DOHH2 (cell line): ENCODE data around the gene FAM184A.
"Not testable (repeated sequence)": the region's sequence is repeated elsewhere in the genome, so short reads cannot be mapped to it uniquely, and the experiment has no call there.

Experiments
- H3F3A ChIP-seq: fragments of 200-600 bp; sonication (generic), shearing (Covaris generic); 2 replicates; pipeline ENCODE4 v1.6.0; 2016; ENCODE audit warnings: antibody characterized with exemption, mild to moderate bottlenecking; ENCODE audit not compliant: control insufficient read depth, insufficient read depth
- H3K27ac ChIP-seq: fragments of 200-600 bp; sonication (generic); 2 replicates; pipeline ENCODE4 v1.5.1; 2014; ENCODE audit warnings: low read depth, mild to moderate bottlenecking, low read length, moderate library complexity
- H3K27me3 ChIP-seq: fragments of 200-600 bp; sonication (generic); 2 replicates; pipeline ENCODE4 v1.6.1; 2014; ENCODE audit warnings: mild to moderate bottlenecking, low read length, mixed read lengths; ENCODE audit not compliant: control insufficient read depth
- H3K36me3 ChIP-seq: fragments of 200-600 bp; sonication (generic); 2 replicates; pipeline ENCODE4 v1.6.1; 2014; ENCODE audit warnings: mild to moderate bottlenecking, low read length, moderate library complexity, mixed read lengths; ENCODE audit not compliant: control insufficient read depth
- H3K4me1 ChIP-seq: fragments of 200-600 bp; sonication (generic); 2 replicates; pipeline ENCODE4 v1.6.1; 2014; ENCODE audit warnings: mild to moderate bottlenecking, low read length, mixed read lengths; ENCODE audit not compliant: control insufficient read depth
- H3K4me2 ChIP-seq: fragments of 200-600 bp; sonication (generic); 2 replicates; pipeline ENCODE4 v1.6.0; 2014; ENCODE audit warnings: mild to moderate bottlenecking, low read length, moderate library complexity
- H3K4me3 ChIP-seq: fragments of 200-600 bp; sonication (generic); 2 replicates; pipeline ENCODE4 v1.5.1; 2014; ENCODE audit warnings: mild to moderate bottlenecking, low read length, mixed read lengths
- H3K79me2 ChIP-seq: fragments of 200-600 bp; sonication (generic); 2 replicates; pipeline ENCODE4 v1.6.1; 2014; ENCODE audit warnings: mild to moderate bottlenecking, low read length, mixed read lengths; ENCODE audit not compliant: control insufficient read depth
- H3K9me2 ChIP-seq: fragments of 200-600 bp; sonication (generic); replicated peaks from 2 replicates; pipeline ENCODE4 v1.6.1; 2014; ENCODE audit warnings: mild to moderate bottlenecking, low read length, mixed read lengths; ENCODE audit not compliant: control insufficient read depth
- H3K9me3 ChIP-seq: fragments of 200-600 bp; sonication (generic); 2 replicates; pipeline ENCODE4 v1.6.1; 2014; ENCODE audit warnings: antibody characterized with exemption, low read length, mixed read lengths; ENCODE audit not compliant: control insufficient read depth, insufficient read depth
- H4K20me1 ChIP-seq: fragments of 200-600 bp; sonication (generic); 2 replicates; pipeline ENCODE4 v1.6.0; 2014; ENCODE audit warnings: low read depth, mild to moderate bottlenecking, antibody characterized with exemption, low read length, moderate library complexity; ENCODE audit not compliant: control insufficient read depth, insufficient read depth
- EZH2phosphoT487 ChIP-seq: fragments of 200-600 bp; sonication (generic); IDR thresholded peaks from 2 replicates; pipeline ENCODE4 v1.6.1; 2017; ENCODE audit warnings: borderline replicate concordance, mild to moderate bottlenecking, antibody characterized with exemption, low read length, moderate library complexity, mixed read lengths
- TF ChIP-seq, protein P1 (sequence below): fragments of 200-600 bp; sonication (generic); IDR thresholded peaks from one replicate; pipeline ENCODE4 v1.5.1; 2014; ENCODE audit warnings: antibody characterized with exemption, mild to moderate bottlenecking, low read depth, low read length; ENCODE audit not compliant: poor library complexity, severe bottlenecking

The FAM184A gene

DNA sequence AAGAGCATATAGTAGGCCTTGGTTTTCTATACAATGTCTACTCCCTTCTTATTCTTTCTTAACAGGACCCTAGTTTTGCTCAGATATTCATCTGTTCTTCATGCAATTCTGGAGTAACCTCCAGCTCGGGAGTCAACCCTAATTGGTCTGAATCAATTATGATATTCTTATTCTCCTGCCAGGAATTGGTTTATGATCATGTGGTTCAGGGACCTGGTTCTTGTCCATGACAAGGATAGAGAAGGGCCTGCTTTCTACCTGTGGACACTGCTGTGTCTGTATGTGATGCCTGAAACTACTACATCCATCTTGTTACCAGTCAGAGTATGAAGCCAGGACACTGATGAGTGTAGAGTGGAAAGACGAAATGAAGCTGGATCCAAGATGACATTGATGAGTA is 24.4 kb upstream of the FAM184A start:
- Histone ChIP-seq H3F3A (no peaks in the 10 kb centered on the region), H3K79me2 (no peaks in the 10 kb centered on the region), H3K36me3 (no peaks in the 10 kb centered on the region), H3K27ac (no peak overlapping the region), H3K4me2 (no peak overlapping the region), H4K20me1 (no peaks in the 10 kb centered on the region), H3K4me3 (no peak overlapping the region), H3K9me2 (no peaks in the 10 kb centered on the region), H3K9me3 (no peaks in the 10 kb centered on the region), H3K4me1 (no peaks in the 10 kb centered on the region), H3K27me3 (no peaks in the 10 kb centered on the region)
- TF ChIP-seq, protein P1, sequence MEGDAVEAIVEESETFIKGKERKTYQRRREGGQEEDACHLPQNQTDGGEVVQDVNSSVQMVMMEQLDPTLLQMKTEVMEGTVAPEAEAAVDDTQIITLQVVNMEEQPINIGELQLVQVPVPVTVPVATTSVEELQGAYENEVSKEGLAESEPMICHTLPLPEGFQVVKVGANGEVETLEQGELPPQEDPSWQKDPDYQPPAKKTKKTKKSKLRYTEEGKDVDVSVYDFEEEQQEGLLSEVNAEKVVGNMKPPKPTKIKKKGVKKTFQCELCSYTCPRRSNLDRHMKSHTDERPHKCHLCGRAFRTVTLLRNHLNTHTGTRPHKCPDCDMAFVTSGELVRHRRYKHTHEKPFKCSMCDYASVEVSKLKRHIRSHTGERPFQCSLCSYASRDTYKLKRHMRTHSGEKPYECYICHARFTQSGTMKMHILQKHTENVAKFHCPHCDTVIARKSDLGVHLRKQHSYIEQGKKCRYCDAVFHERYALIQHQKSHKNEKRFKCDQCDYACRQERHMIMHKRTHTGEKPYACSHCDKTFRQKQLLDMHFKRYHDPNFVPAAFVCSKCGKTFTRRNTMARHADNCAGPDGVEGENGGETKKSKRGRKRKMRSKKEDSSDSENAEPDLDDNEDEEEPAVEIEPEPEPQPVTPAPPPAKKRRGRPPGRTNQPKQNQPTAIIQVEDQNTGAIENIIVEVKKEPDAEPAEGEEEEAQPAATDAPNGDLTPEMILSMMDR, result no peak
- no peak for TF ChIP-seq EZH2phosphoT487

DNA sequence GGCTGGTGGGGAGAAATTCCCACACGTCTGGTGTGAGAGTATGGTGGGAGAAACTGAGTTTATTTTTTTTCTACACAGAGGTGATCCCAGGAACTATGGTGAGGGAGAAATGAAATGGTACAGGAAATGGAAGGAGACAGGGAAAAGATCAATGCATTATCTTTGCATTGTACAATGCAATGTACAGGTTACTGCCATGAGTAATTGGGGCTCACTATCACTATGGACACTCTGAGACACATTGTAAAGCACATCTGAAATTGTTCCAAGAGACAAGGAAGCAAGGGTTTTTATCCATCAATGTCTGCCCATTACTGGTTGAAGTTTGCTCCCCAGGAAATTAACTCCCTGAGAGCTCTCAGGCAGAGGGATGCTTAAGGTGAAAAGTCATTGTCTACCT is 21.7 kb upstream of the FAM184A start:
- Histone ChIP-seq H3K4me2 (no peak overlapping the region), H3K9me3 (no peaks in the 10 kb centered on the region), H3K79me2 (no peaks in the 10 kb centered on the region), H3K9me2 (no peaks in the 10 kb centered on the region), H4K20me1 (no peaks in the 10 kb centered on the region), H3K36me3 (no peaks in the 10 kb centered on the region), H3F3A (no peaks in the 10 kb centered on the region), H3K27me3 (no peaks in the 10 kb centered on the region), H3K4me1 (peaks cover 6% of the 10 kb centered on the region), H3K27ac (no peak overlapping the region), H3K4me3 (no peak overlapping the region)
- TF ChIP-seq, protein P1, result no peak
- TF ChIP-seq EZH2phosphoT487, result no peak

- H3F3A ChIP-seq, H3K27ac ChIP-seq, H3K4me2 ChIP-seq, H3K79me2 ChIP-seq, H3K27me3 ChIP-seq, H4K20me1 ChIP-seq, H3K9me2 ChIP-seq, H3K9me3 ChIP-seq, H3K4me1 ChIP-seq, H3K36me3 ChIP-seq, H3K4me3 ChIP-seq: not testable (repeated sequence)
Measured at GRCh38 chr6:119097815-119098361, 19.4 kb upstream of the FAM184A start.

GRCh38 chr6:119096721-119097565 is 18.5 kb upstream of the FAM184A start:
- H4K20me1 ChIP-seq, result no peaks in the 10 kb centered on the region
- TF ChIP-seq, protein P1, result no peak
- no peak for TF ChIP-seq EZH2phosphoT487
- no peaks in the 10 kb centered on the region for H3K9me3 ChIP-seq
- no peak overlapping the region for H3K4me2 ChIP-seq
- no peaks in the 10 kb centered on the region for H3K9me2 ChIP-seq
- no peak overlapping the region for H3K4me3 ChIP-seq
- H3F3A ChIP-seq, result no peaks in the 10 kb centered on the region
- no peak overlapping the region for H3K27ac ChIP-seq
- no peaks in the 10 kb centered on the region for H3K79me2 ChIP-seq
- peaks cover 6% of the 10 kb centered on the region for H3K4me1 ChIP-seq
- H3K36me3 ChIP-seq, result no peaks in the 10 kb centered on the region
- no peaks in the 10 kb centered on the region for H3K27me3 ChIP-seq
